Keratinocyte (primary cell): ENCODE data around the gene BRINP1. TPM values are rescaled to one million over a fixed set of nuclear protein-coding genes. Genes with fewer than 3 reads are reported as not detected.

Experiments
- DNase-seq: peaks from one replicate; pipeline ENCODE4 v3.0.0-alpha.2; 2011; ENCODE audit warnings: low read depth, missing footprints, low spot score
- FAIRE-seq: peaks from 2 replicates; lab custom pipeline; 2011; peaks lifted over from hg19 to GRCh38; lab: Jason Lieb, UNC
- H2AFZ ChIP-seq: 2 replicates; pipeline ENCODE4 v1.6.0; 2012; ENCODE audit warnings: low read length, control low read depth, inconsistent platforms; ENCODE audit not compliant: control insufficient read depth
- H3K27ac ChIP-seq: 2 replicates; pipeline ENCODE4 v1.5.1; 2011; ENCODE audit warnings: low read length; ENCODE audit not compliant: control insufficient read depth, insufficient read depth
- H3K27me3 ChIP-seq: 3 replicates; pipeline ENCODE4 v1.6.0; 2011; ENCODE audit warnings: low read length; ENCODE audit not compliant: control insufficient read depth, insufficient read depth; ENCODE audit errors: extremely low read depth
- H3K36me3 ChIP-seq, 2 experiments: 2 replicates in 1 of 2; 3 replicates in 1 of 2; pipeline ENCODE4 v1.5.1; 2011; ENCODE audit warnings: low read length in 2 of 2, mild to moderate bottlenecking in 1 of 2; ENCODE audit not compliant: control insufficient read depth in 2 of 2, insufficient read depth in 2 of 2; ENCODE audit errors: extremely low read depth in 1 of 2
- H3K4me1 ChIP-seq: 3 replicates; pipeline ENCODE4 v1.5.1; 2011; ENCODE audit warnings: low read length; ENCODE audit not compliant: control insufficient read depth, insufficient read depth; ENCODE audit errors: extremely low read depth
- H3K4me2 ChIP-seq: 3 replicates; pipeline ENCODE4 v1.6.0; 2011; ENCODE audit warnings: low read depth, low read length; ENCODE audit not compliant: control insufficient read depth, insufficient read depth; ENCODE audit errors: extremely low read depth
- H3K4me3 ChIP-seq, 3 experiments: fragments of 200-600 bp in 1 of 3; sonication (generic) in 1 of 3; 2 replicates in 2 of 3; 3 replicates in 1 of 3; pipeline ENCODE4 v1.5.1; 2011 to 2016; ENCODE audit warnings: low read length in 3 of 3, mild to moderate bottlenecking in 3 of 3, control low read depth in 2 of 3, inconsistent platforms in 1 of 3, low read depth in 1 of 3, mixed read lengths in 1 of 3, mixed run types in 1 of 3, moderate library complexity in 1 of 3; ENCODE audit not compliant: control insufficient read depth in 2 of 3, insufficient read depth in 2 of 3; ENCODE audit errors: extremely low read depth in 1 of 3
- H3K79me2 ChIP-seq: 2 replicates; pipeline ENCODE4 v1.6.0; 2012; ENCODE audit warnings: low read length; ENCODE audit not compliant: control insufficient read depth, insufficient read depth
- H3K9ac ChIP-seq: 3 replicates; pipeline ENCODE4 v1.6.0; 2011; ENCODE audit warnings: low read length; ENCODE audit not compliant: control insufficient read depth, insufficient read depth; ENCODE audit errors: extremely low read depth
- H3K9me1 ChIP-seq: 3 replicates; pipeline ENCODE4 v1.6.0; 2011; ENCODE audit warnings: low read length; ENCODE audit not compliant: control insufficient read depth, insufficient read depth; ENCODE audit errors: extremely low read depth
- H3K9me3 ChIP-seq: 2 replicates; pipeline ENCODE4 v1.5.1; 2012; ENCODE audit warnings: low read depth, low read length; ENCODE audit not compliant: control insufficient read depth
- H4K20me1 ChIP-seq: 3 replicates; pipeline ENCODE4 v1.6.0; 2011; ENCODE audit warnings: low read length; ENCODE audit not compliant: control insufficient read depth, insufficient read depth; ENCODE audit errors: extremely low read depth
- EZH2 ChIP-seq: IDR thresholded peaks from one replicate; pipeline ENCODE4 v1.6.1; 2012; ENCODE audit warnings: inconsistent platforms, mild to moderate bottlenecking, low read length, moderate library complexity
- dilution Hi-C: fragments of 300-500 bp; cut with MboI; formaldehyde crosslinking; loops from one replicate; pipeline ENCODE4 v1.7.0; 2020; ENCODE audit warnings: low sequenced_read_pairs; ENCODE audit not compliant: extremely low pct_ligation_motif_present
- polyA plus RNA-seq, 5 experiments: library from polyadenylated mRNA; depleted of rRNA in 3 of 5; stranded (reverse) in 3 of 5; stranded (forward) in 1 of 5; unstranded in 1 of 5; fragments of >200 nt; gene quantifications; 1 replicate in 1 of 5; 2 replicates in 3 of 5; 3 replicates in 1 of 5; pipeline versions ENCODE4 v1.2.1 to v1.2.3, GENCODE V29; 2011 to 2012; ENCODE audit warnings: missing spikeins in 2 of 5, low read depth in 1 of 5, low replicate concordance in 1 of 5
- TF ChIP-seq, protein P1 (sequence below), 3 experiments: IDR thresholded peaks in 1 of 3; conservative IDR thresholded peaks in 1 of 3; optimal IDR thresholded peaks in 1 of 3; 2 replicates in 2 of 3; 3 replicates in 1 of 3; pipeline versions ENCODE3 to v1.5.1; 2011; ENCODE audit warnings: low read length in 3 of 3, mild to moderate bottlenecking in 3 of 3, moderate library complexity in 2 of 3, control low read depth in 1 of 3, inconsistent platforms in 1 of 3; ENCODE audit not compliant: insufficient read depth in 2 of 3; ENCODE audit errors: extremely low read depth in 1 of 3

The BRINP1 gene
- polyA plus RNA-seq, 1 donor (not counting 4 experiments of a cell fraction or from before 2014, with no cell fraction given): 0.63 TPM

DNA sequence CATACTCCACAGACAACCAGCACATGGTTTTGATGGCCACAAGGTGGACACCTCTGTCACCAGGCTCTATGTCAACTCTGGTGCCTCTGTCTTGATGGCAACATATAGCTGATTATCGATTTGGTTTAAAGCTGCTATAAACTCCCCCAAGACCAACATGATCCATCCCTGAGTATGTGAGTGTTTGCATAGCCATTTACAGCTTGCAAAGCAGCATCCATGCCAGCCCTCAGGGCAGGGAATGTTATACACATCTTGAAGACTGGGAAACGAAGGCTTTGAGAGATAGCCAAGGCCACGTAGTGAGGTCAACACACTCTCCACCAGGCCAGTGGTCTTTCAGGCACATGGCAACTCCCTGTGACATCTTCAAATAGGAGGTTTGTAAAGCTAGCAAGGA lies 40.3 kb upstream of the BRINP1 start:
- no peak for DNase-seq
- Histone ChIP-seq H3K9me3 (no peaks in the 10 kb centered on the region), H3K36me3 (no peaks in the 10 kb centered on the region), H3K9ac (no peak overlapping the region), H3K27me3 (no peaks in the 10 kb centered on the region), H2AFZ (no peak overlapping the region), H3K4me2 (no peak overlapping the region), H3K4me1 (no peaks in the 10 kb centered on the region), H3K9me1 (no peaks in the 10 kb centered on the region), H3K4me3 (no peak overlapping the region), H3K27ac (no peak overlapping the region), H4K20me1 (no peaks in the 10 kb centered on the region), H3K79me2 (no peaks in the 10 kb centered on the region)
- FAIRE-seq: no peak
- no peak for TF ChIP-seq EZH2
- TF ChIP-seq, protein P1, sequence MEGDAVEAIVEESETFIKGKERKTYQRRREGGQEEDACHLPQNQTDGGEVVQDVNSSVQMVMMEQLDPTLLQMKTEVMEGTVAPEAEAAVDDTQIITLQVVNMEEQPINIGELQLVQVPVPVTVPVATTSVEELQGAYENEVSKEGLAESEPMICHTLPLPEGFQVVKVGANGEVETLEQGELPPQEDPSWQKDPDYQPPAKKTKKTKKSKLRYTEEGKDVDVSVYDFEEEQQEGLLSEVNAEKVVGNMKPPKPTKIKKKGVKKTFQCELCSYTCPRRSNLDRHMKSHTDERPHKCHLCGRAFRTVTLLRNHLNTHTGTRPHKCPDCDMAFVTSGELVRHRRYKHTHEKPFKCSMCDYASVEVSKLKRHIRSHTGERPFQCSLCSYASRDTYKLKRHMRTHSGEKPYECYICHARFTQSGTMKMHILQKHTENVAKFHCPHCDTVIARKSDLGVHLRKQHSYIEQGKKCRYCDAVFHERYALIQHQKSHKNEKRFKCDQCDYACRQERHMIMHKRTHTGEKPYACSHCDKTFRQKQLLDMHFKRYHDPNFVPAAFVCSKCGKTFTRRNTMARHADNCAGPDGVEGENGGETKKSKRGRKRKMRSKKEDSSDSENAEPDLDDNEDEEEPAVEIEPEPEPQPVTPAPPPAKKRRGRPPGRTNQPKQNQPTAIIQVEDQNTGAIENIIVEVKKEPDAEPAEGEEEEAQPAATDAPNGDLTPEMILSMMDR (optimal IDR thresholded peaks at IDR 0.05 in 1 of 3, IDR thresholded peaks at IDR 0.05 in 1 of 3, conservative IDR thresholded peaks at IDR 0.05 in 1 of 3; ENCODE audit: extremely low read depth in 1 of 3, insufficient read depth in 2 of 3, low read length in 3 of 3): no peak
- dilution Hi-C loops: no loop called here

DNA sequence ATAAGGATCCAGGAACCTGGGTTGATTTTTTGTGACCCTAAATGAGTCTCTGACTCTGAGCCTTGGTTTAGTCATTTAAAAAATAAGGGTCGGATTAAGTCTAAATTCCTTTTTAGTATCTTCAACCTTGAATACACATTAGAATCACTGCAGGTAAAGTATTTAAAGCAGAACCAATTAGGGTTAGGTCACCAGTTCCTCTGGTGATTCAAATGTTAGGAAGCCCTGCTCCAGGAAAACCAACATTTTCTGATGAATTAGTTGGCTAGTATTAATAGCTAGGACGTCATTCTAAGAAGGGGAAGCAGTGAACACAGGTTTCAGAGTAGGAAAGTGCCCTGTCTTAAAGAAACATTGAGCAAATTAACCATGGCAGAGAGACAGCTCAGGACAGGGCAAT lies 31.4 kb upstream of the BRINP1 start:
- H4K20me1 ChIP-seq: no peaks in the 10 kb centered on the region
- no peak overlapping the region for H3K4me2 ChIP-seq
- H3K27ac ChIP-seq: no peak overlapping the region
- H3K79me2 ChIP-seq: no peaks in the 10 kb centered on the region
- H3K4me3 ChIP-seq: no peak overlapping the region
- dilution Hi-C loops: no loop called here
- no peaks in the 10 kb centered on the region for H3K9me3 ChIP-seq
- H3K4me1 ChIP-seq: no peaks in the 10 kb centered on the region
- no peak for DNase-seq
- no peak for FAIRE-seq
- H2AFZ ChIP-seq: no peak overlapping the region
- no peaks in the 10 kb centered on the region for H3K9me1 ChIP-seq
- H3K27me3 ChIP-seq: no peaks in the 10 kb centered on the region
- no peaks in the 10 kb centered on the region for H3K36me3 ChIP-seq
- TF ChIP-seq, protein P1 (optimal IDR thresholded peaks at IDR 0.05 in 1 of 3, IDR thresholded peaks at IDR 0.05 in 1 of 3, conservative IDR thresholded peaks at IDR 0.05 in 1 of 3; ENCODE audit: extremely low read depth in 1 of 3, insufficient read depth in 2 of 3, low read length in 3 of 3): no peak
- no peak for TF ChIP-seq EZH2
- H3K9ac ChIP-seq: no peak overlapping the region
